Stimulated activated CD8-positive, alpha-beta memory T cell treated with anti-CD3 and anti-CD28 coated beads, Interleukin-15, amount 100 ng/mL, for 1 hour (primary cell): ENCODE measurements around the gene ST7L.

Experiments
- DNase-seq: peaks from one replicate; pipeline ENCODE4 v3.0.0-alpha.2; 2020; ENCODE audit warnings: low read depth

ST7L gene

DNA sequence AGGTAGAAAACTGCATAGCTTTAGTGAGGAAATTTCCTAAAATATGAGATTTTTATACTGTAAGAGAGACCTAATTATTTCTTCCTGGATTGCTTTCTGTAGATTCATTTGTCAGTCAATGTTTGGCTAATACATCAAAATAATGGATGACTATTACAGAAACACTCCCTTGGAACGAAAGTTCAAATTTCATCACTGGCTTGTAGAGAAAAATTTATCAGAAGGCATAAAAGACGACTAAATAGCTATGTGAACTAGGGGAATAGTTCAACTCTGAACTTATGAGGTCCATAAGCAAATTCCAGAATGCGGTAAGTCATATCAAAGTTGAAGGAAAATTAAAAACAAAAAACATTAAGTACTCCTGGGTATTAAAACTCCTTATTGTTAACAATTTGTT is 74.2 kb downstream of the ST7L start:
- no peak for DNase-seq

DNA sequence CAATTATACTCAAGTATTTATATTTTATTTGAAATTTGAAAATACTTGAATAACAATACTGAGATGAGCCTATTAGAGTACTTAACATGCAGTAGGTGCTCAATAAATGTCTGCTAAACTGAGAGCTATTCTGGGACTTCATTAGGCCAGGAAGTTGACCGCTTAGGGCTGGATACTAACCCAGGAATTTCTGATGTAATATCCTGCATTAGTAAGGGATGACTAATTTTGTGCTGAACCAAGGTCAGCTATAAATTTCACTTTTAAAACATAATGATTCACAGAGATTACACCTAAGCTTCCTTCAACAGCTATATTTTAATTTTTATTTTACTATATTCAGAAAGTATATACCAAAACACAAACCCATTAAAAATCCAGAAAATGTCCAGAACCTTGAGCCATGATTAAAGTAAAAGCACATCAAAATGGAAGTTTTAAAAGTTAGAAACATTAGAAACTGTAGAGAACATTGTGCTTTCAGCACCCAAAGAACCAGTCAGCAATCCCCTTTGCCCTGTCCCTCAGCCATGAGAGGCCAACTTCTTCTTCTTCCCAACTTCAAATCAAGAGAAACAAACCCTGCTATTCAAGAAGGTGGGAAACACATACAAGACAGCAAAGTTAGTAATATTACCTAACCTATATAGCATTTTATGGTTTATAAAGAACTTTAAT is 74.8 kb downstream of the ST7L start:
- no peak for DNase-seq

DNA sequence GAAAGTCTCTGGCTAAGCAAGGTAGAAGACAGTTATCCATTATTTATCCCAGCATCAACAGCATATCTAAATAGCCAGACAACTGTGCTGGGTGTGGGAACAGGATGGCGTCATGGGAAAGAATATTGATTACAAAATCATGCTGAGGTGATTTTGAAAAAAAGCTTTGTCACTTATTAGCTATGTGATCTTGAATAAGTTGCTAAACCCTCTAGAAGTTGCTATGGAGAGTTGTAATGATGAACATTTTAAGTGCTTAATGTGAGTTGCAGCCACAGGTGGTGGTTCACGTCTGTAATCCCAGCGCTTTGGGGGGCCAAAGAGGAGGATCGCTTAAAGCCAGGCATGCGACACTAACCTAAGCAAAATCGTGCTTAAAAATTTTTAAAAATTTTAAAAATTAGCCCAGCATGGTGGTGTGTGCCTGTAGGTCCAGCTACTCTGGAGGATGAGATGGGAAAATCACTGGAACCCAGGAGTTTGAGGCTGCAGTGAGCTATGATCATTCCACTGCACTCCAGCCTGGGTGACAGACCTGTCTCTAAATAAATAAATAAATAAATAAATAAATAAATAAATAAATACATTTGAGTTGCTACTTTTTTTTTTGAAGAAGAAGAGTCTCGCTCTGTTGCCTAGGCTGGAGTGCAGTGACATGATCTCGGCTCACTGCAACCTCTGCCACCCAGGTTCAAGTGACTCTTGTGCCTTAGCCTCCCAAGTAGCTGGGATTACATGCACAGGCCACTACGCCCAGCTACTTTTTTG is 76.6 kb downstream of the ST7L start:
- DNase-seq, result no peak

DNA sequence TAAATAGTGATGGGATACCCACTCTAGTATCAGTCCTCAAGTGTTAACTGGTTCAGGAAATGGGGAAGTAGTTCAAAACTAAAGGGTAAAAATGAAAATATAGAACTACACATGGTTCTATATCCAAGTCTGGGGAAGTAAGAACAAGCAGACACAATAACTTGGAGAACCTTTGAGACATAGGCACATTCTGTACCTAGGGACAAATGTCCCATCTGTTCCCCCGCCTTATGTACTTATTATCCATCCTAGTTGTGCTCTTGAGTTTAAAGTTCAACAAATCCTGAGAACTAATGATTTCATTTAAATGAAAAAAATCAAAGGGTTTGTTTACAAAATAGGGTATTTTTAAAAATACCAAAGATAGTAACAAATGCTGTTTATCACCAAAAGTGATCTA is 77.6 kb downstream of the ST7L start:
- no peak for DNase-seq

DNA sequence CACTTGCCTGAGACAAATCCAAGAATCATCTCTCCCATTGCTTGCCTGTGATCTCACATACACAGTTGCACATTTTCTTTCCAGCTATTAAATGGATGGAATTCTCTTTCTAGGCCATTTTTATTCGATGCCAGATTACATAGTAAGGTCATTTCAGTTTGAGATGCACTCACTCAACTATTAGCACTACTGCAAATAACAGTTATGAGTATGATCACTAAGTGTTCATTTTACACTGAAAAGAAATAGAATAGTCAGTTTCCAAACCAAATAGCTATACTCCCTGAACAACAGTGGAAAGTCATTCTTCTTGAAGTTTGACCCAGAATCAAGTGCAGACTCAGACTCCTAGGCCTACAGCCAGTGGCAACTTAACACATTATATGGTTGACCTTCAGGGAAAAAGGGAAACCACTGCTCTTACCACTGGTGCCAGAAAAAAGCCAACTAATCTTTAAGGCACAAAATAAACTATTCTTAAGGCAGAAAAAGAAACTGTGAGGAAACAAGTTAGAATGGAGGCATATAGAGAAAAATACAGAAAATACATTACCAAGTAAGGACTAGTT is 78.6 kb downstream of the ST7L start:
- no peak for DNase-seq

DNA sequence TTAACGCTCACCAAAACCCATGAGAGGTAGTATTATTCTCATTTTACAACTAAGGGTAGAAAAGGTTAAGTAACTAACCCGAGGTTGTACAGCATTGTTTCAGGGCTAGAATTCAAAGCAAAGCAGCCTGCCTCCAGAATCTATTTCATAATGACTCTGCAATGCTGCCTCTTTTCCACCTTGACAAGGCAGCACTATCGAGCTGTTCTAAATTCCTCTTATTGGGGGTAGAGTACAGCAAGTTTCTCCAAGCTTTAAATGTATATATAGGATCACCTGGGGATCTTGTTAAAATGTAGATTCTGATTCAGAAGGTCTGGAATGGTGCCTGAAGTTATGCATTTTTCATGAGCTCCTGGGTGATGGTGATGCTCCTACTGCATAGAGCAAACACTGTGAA is 80.1 kb downstream of the ST7L start:
- no peak for DNase-seq

DNA sequence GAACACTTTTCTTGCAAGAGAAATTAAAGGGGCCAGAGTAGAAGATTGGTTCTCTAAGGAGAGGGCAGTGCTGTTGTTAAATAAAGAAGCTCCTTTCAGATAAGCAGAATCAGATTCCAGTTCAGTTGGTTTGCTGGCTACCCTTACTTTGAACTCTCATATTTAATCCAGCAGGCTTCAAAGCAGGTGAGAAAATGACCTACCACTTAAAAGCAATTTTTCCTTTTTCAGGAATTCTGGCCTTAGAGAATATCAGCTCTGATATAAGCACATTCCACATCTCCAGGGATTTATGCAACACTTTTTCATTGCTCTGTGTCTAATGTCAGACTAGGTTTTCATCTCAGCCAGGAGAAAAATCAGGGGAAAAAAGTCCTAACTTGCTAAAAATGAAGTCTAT is 81.5 kb downstream of the ST7L start:
- DNase-seq, result no peak

DNA sequence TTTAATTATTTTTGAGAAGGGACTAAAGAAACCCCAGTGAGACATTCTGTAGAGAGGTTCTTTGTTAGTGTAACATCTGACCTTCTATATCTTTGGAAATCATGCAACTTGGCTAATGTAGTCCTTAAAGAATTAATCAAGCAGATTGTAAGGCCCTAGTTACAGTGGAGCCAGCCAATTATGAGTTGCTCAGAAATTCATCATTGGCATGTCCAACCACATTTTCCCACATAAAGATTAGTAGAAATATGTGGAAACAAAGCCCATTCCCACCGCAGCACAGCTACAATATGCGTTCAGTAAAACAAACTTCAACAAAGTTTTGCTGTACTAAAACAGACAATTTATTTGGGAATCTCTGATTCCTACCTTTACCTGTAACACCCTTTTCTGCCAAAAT is 82.4 kb downstream of the ST7L start:
- no peak for DNase-seq

DNA sequence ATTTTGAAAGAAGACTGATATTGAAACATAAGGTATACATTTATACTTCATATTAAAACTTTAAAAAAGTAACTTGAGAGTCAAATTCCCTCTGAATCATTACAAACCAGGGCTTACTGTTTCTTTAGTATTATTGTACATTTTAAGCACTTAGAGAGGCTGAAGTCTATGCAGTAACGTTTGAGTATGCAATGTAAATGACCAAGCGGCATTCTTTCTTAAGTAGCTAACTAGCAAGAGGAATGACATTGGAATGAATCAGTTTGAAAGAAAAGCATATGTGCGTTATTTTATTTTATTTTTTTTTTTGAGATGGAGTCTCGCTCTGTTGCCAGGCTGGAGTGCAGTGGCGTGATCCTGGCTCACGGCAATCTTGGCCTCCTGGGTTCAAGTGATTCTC is 85.9 kb downstream of the ST7L start:
- no peak for DNase-seq

DNA sequence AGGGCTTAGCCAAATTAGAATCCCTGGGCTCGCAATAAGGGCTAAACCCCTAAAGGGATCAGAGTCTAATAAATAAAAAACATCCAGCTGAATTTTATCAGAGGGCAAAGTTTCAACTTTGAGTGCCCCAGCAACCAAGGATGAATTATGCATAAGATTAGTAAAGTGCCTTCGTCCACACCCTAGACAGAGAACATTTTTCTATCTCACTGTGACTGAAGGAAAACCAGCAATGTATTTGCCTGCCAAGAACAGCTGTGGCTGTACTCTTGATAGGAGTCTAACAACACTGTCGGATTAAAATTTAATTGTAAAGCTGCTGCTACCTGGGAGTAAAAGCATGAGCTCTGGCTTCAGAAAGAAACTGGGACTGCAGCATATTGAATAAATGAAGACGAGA is 86.9 kb downstream of the ST7L start:
- DNase-seq, result no peak

DNA sequence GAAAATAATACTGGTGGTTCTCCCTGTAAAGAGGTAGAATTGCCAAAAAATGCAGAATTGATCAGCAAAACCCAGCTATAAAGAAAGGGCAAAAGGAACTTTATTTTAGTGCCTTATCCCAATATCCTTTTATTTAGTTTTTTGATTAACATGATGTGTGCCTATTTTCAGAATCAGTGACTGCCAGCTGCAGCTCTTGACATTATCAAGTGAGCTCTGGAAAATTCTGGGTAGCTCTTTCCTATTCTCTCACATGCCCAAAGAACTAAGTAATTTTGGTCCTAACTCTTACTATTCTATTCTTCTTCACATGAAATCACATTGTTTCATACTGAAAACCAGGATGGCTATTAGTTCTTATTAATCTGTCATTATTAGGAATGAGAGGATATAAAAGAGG is 88.1 kb downstream of the ST7L start:
- no peak for DNase-seq

DNA sequence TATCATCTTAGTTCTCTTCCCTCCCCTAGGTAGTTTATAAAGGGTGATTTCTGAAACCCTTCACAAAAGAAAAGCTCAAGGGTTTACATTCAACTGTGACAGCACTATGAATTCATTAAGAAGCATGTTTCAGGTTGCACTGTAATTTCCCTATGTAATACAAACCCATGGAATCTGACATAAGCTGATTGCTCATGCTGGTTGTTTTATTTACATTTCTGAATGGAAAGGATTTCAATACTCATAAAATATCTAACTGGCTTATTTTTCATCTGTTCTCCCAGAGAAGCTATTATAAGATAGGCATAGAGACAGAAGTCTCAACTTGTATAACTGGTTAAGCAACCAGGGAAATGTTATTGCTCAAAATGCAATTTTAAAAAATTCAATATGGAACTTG is 89.6 kb downstream of the ST7L start:
- no peak for DNase-seq

DNA sequence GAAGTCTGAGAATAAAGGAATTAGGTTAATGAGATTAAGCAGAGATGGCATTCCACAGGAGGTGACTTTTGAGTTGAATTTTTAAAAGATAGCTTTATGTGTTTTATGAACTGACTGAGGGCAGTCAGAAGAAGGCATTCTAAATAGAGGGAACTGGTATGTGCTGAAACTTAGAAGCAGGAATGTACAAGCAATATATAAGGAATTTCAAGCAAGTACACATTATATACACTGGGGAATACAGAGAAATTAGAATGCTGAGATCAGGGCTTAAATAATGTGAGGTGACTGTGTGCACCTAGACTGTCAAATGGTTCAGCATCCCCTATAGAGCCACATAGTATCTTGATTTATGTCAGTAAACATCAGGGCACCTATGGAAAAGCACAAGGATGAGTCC is 90.9 kb downstream of the ST7L start:
- no peak for DNase-seq

DNA sequence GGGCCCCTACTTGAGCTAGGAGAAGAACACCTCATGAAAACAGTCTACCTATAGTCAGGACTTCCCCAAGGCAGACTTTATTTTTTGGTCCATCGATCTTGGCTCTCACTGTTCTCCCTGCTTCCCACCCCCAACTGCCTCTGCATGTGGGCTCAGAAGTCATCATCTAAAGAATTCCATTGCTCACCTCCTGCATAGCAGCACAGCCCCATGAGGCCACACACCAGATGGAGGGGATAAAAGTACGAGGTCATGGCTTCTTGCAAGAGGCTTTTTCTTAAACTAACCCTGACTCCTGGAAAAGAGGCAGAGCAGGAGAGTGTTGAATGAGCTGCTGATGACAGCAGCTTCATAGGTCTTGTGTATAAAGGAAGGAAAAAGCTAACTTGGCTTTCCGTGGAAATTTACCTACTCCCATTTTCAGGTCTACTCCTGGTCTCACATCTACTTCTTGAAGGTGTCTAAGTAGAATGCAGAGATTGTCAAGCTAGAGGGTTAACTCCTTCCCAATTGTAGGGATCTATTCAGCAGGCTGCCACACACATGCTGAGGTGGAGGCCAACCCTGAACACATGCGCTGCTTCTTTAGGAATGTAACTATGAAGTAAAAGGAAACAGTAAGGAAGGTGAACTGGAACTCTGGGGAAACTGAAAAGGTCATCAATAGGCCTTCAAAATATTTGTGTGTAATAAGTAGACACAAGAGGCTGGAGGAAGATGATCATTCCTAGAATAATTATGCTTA is 91.5 kb downstream of the ST7L start:
- DNase-seq, result no peak

DNA sequence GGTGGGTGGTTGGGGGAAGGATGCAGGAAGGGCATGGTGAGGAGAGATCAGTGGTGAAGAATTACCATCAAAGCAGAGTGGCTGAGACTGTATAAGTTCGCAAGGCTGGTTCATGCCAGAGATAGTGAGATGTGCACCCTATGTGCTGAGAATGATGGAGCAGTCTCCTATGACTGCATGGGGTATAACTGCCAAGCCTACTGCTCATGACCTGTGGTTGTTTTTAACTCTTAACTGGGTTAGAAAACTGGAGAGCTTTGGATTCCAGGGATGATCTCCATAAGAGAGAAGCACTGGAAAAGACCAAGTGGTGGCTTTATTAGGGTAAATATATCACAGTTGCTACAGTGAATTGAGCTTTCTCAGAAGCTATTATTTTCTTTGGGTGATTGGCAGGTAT is 94.0 kb downstream of the ST7L start:
- DNase-seq, result no peak

DNA sequence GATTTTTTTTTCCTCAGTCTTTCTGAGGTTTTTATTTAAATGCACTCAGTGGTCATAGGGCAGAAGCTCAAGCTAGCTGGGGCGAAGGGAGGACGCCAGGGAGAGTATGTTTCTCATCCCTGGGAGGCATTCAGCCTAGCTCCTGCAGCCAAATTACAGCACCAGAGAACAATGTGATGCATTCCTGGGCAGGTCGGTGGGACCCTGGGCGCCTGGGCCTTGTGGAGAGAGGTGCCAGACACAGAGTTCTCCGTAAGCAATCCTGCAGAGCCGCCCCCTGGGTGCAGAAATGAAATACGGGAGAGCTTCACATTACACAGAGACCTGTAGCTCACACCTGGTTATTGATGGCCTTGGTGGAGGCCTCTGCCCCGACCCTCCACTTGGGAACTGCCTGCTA is 94.7 kb downstream of the ST7L start:
- DNase-seq, result no peak

DNA sequence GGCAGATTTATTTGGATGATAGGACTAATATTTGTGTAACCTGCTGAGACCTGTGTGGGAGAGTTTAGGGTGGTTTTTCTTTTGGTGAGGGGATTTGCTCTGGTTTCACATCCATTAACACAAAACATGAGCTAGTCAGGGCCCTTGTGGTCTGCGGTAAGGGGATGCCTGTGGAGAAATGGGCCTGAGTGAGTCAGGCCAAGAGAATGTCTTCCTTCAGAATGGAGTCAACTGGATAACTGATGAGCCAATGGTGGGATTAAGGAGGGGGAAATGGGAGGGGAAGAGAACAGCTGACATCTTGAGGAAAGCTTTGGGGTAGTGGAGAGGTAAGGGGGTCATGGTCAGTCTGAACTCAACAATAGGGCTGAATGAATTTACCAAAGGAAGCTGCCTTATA is 96.3 kb downstream of the ST7L start:
- DNase-seq, result no peak

DNA sequence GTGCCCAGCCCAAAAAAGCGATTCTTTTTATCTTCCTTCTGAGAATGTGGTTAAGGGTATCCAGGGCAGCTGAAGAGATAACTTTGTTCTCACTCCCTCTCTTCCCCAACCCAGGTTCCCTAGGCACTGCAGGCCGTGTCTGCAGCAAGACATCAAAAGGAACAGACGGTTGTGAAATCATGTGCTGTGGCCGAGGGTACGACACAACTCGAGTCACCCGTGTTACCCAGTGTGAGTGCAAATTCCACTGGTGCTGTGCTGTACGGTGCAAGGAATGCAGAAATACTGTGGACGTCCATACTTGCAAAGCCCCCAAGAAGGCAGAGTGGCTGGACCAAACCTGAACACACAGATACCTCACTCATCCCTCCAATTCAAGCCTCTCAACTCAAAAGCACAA is 98.8 kb downstream of the ST7L start:
- no peak for DNase-seq

DNA sequence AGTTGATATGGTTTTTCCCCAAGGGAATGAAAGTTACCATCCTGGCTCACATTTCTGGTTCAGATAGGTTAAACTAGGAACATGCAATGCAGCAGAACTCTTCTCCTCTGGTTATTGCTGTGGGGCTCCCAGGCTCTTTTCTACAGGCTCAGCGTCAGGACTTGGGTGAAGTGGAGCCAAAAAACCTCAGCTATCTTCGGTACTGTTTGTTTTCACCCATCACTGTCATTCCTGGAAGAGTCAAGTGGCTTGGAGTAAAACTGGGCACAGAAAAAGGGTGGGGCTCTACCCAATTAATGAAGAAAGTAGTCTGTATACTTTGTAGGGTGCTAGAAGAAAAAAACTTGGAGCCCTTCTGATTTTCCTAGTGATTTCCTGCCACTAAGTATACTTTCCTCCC is 100.8 kb downstream of the ST7L start:
- no peak for DNase-seq

DNA sequence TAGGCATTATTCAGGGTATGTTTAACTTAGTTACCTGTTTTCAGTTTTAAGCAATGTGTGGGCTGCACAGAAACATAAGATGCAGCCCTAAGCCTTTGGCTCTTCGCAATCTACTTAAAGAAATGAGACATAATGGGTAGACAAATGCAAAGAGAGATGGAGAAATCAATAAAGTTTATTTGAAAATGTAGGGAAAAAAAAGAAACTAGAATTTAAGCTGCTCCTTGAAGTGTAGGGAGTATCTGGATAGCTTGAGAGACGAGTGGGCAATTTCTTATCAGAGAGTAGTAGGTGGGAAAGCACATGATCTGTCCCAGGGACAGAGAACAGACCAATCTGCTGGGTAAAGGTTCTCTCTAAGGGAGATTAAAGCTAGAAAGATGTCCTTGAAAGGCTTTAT is 101.3 kb downstream of the ST7L start:
- no peak for DNase-seq

DNA sequence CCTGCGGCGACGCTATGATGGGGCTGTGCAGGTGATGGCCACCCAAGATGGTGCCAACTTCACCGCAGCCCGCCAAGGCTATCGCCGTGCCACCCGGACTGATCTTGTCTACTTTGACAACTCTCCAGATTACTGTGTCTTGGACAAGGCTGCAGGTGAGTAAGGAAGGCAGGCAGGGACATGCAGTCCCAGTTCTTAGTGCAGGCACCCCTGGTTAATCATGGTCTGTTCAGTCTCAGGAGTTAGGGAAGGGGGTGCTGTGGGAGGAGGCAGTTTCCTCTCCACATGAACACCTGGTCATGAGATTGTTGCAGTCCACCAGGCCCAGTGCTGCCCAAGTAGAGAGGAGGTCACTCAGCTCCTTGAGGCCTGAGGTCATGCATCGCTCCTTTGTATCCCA is 101.7 kb downstream of the ST7L start:
- DNase-seq, result no peak

DNA sequence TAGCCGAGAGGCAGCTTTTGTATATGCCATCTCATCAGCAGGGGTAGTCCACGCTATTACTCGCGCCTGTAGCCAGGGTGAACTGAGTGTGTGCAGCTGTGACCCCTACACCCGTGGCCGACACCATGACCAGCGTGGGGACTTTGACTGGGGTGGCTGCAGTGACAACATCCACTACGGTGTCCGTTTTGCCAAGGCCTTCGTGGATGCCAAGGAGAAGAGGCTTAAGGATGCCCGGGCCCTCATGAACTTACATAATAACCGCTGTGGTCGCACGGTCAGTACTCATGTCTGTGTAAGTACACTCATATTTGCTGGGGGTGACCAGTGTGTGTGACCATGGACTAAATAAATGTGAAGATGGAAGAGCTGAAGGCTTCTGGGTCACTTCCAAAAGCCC is 102.8 kb downstream of the ST7L start:
- no peak for DNase-seq
